Measurements from ENCODE around the gene MMP19. TPM values are rescaled to one million over a fixed set of nuclear protein-coding genes. Genes with fewer than 3 reads are reported as not detected.
"Not testable (repeated sequence)": the region's sequence is repeated elsewhere in the genome, so short reads cannot be mapped to it uniquely, and the experiment has no call there.

MMP19 gene
- total and polyA plus RNA-seq, 11 donors: 0.48 to 16.1 (median 2.8) TPM

- no peak for TF ChIP-seq POLR2A (IDR thresholded peaks at IDR 0.05)
- TF ChIP-seq, protein P1, sequence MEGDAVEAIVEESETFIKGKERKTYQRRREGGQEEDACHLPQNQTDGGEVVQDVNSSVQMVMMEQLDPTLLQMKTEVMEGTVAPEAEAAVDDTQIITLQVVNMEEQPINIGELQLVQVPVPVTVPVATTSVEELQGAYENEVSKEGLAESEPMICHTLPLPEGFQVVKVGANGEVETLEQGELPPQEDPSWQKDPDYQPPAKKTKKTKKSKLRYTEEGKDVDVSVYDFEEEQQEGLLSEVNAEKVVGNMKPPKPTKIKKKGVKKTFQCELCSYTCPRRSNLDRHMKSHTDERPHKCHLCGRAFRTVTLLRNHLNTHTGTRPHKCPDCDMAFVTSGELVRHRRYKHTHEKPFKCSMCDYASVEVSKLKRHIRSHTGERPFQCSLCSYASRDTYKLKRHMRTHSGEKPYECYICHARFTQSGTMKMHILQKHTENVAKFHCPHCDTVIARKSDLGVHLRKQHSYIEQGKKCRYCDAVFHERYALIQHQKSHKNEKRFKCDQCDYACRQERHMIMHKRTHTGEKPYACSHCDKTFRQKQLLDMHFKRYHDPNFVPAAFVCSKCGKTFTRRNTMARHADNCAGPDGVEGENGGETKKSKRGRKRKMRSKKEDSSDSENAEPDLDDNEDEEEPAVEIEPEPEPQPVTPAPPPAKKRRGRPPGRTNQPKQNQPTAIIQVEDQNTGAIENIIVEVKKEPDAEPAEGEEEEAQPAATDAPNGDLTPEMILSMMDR (IDR thresholded peaks at IDR 0.05): no peak
- Histone ChIP-seq H3K9me3 (peaks cover 0 to 15% (median 6%) of the 10 kb centered on the region in 12 donors), H3K27ac (no peak overlapping the region), H3K4me3 (no peak overlapping the region), H3K36me3 (no peaks in the 10 kb centered on the region), H3K4me1 (no peaks in the 10 kb centered on the region), H3K27me3 (no peaks in the 10 kb centered on the region)
- intact Hi-C loops (cut with DNase I): no loop called here
- DNase-seq: no peak
- no peak for ATAC-seq
Observed at GRCh38 chr12:55877824-55878223, 35.1 kb upstream of the MMP19 start.

DNA sequence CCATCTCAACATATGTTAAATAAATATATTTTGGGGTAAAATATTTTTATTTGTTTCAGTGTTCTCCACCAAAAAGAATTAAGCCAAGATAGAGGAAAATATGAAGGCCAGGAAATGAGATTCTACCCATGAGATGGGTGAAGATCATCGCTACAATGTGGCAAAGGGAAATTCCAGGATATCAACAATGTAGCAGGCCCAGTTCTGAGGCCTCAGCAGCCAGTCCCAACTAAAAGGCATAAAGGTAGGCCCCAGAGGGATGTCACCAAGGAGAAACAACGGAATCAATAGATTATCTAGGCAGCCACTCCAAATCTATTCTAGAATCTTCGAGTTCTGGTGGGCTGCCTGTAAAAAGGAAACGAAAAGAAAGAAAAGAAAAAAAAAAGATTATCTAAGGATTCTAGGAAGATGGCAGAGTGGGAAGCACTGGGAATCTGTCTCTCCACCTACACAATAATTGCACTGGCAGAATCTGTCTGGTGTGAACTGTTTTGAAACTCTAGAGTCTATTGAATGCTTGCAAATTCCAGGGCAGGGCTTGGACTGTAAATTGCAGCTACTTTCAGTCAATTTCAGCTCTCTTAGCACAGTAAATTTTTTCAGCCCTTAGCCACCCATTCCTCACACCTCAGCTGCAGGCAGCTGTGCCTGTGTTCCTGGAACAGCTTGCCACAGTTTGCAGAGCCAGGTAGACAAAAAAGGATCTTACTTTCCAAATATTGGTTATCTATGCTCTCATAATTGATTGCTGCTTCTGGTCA lies 33.1 kb upstream of the MMP19 start:
- WGBS, 4 donors: 79 to 83% (median 80%) methylated on average over 4 of the region's 4 CpGs
- DNase-seq (no peak), ATAC-seq (no peak)
- H3K27ac ChIP-seq: no peak overlapping the region
- H3K9me3 ChIP-seq: peaks cover 0 to 15% (median 6%) of the 10 kb centered on the region in 12 donors
- no peaks in the 10 kb centered on the region for H3K4me1 ChIP-seq
- TF ChIP-seq POLR2A (IDR thresholded peaks at IDR 0.05): no peak
- TF ChIP-seq, protein P1 (IDR thresholded peaks at IDR 0.05): no peak
- intact Hi-C loops (cut with DNase I): no loop called here
- H3K36me3 ChIP-seq: no peaks in the 10 kb centered on the region
- H3K27me3 ChIP-seq: no peaks in the 10 kb centered on the region
- H3K4me3 ChIP-seq: no peak overlapping the region

- no peak for DNase-seq
- Histone ChIP-seq H3K27me3 (no peaks in the 10 kb centered on the region), H3K36me3 (no peaks in the 10 kb centered on the region), H3K4me1 (no peaks in the 10 kb centered on the region), H3K4me3 (no peak overlapping the region), H3K9me3 (peaks cover 0 to 15% (median 6%) of the 10 kb centered on the region in 12 donors), H3K27ac (no peak overlapping the region)
- intact Hi-C loops (cut with DNase I): no loop called here
- 62 to 67% (median 65%) methylated on average over 2 of the region's 2 CpGs for WGBS, 4 donors
- no peak for TF ChIP-seq POLR2A (IDR thresholded peaks at IDR 0.05)
- TF ChIP-seq, protein P1 (IDR thresholded peaks at IDR 0.05): no peak
- no peak for ATAC-seq
Observed at GRCh38 chr12:55874443-55874842, 31.7 kb upstream of the MMP19 start.

DNA sequence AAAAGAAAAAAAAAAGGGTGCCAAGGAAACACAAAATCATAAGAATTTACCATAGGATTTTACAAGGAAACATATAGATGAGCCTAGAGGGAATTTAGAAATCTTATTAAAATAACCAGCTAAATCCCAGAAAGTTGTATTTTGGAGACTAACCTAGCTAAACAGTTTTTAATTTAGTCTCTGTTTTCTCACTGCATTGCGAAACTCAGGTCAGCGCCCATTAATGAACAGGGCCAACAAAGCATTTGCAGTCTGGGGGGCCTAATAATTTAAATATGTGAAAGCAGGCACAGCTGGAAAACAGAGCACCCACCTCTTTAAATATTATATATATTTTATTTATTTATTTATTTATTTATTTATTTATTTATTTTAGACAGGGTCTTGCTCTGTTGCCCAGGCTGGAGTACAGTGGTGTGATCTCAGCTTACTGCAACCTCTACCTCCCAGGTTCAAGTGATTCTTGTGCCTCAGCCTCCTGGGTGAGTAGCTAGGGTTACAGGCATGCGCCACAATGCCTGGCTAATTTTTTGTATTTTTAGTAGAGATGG lies 23.8 kb upstream of the MMP19 start:
- H3K4me1 ChIP-seq; intact Hi-C loops (cut with DNase I): not testable (repeated sequence)

More for the DNA sequence above, 23.8 kb upstream of the MMP19 start:
- not testable (repeated sequence) for ATAC-seq, H3K36me3 ChIP-seq, DNase-seq, H3K27ac ChIP-seq, H3K27me3 ChIP-seq, H3K4me3 ChIP-seq
- WGBS, 4 donors: 83 to 98% (median 96%) methylated on average over 3 of the region's 3 CpGs
- H3K9me3 ChIP-seq: peaks cover 0 to 18% (median 8%) of the 10 kb centered on the region in 12 donors
